Measurements from ENCODE around the gene CADPS.

- TF ChIP-seq POLR2A (IDR thresholded peaks at IDR 0.05; ENCODE audit: low read length) (no peak), GATA1 (IDR thresholded peaks at IDR 0.05; ENCODE audit: low read depth, low read length) (no peak)
Measured at GRCh38 chr3:62557983-62558382, 317.2 kb downstream of the CADPS start.
